HG03378 (cell line): ENCODE results near the gene NTN3.
"Not testable (repeated sequence)": the region's sequence is repeated elsewhere in the genome, so short reads cannot be mapped to it uniquely, and the experiment has no call there.

ENCODE experiments used
- ATAC-seq: cut with Tn5 transposase; IDR thresholded peaks from one replicate; pipeline ENCODE4 v1.9.1; 2021; ENCODE audit warnings: mild to moderate bottlenecking, moderate library complexity; ENCODE audit not compliant: unreplicated experiment

Gene NTN3

GRCh38 chr16:2439598-2439997, 31.5 kb upstream of the NTN3 start:
- no peak for ATAC-seq

GRCh38 chr16:2441143-2441804, 29.8 kb upstream of the NTN3 start:
- ATAC-seq, result not testable (repeated sequence)

GRCh38 chr16:2443555-2443954, 27.5 kb upstream of the NTN3 start:
- ATAC-seq, result no peak

- no peak for ATAC-seq
Observed at GRCh38 chr16:2447920-2448583, 23.0 kb upstream of the NTN3 start.

- no peak for ATAC-seq
Observed at GRCh38 chr16:2449118-2449517, 22.0 kb upstream of the NTN3 start.

- ATAC-seq, result no peak
Observed at GRCh38 chr16:2450535-2450934, 20.6 kb upstream of the NTN3 start.

- ATAC-seq, result no peak
Observed at GRCh38 chr16:2450975-2451381, 20.1 kb upstream of the NTN3 start.

GRCh38 chr16:2451851-2452320, 19.2 kb upstream of the NTN3 start:
- no peak for ATAC-seq

- no peak for ATAC-seq
Observed at GRCh38 chr16:2452650-2453049, 18.4 kb upstream of the NTN3 start.

- ATAC-seq, result no peak
Observed at GRCh38 chr16:2455081-2455845, 15.8 kb upstream of the NTN3 start.

GRCh38 chr16:2456551-2457153, 14.4 kb upstream of the NTN3 start:
- ATAC-seq, result no peak

GRCh38 chr16:2457267-2457666, 13.8 kb upstream of the NTN3 start:
- ATAC-seq, result no peak

- ATAC-seq, result no peak
Observed at GRCh38 chr16:2457946-2458345, 13.2 kb upstream of the NTN3 start.

- ATAC-seq, result no peak
Observed at GRCh38 chr16:2458887-2459646, 12.0 kb upstream of the NTN3 start.

- ATAC-seq, result peak; percentile 69
Observed at GRCh38 chr16:2459647-2460390, 11.3 kb upstream of the NTN3 start, which contains the start of gene TEDC2. Gene TEDC2, plus strand, starts transcription at chr16:2460109. Its CDS starts 36 bp downstream, at chr16:2460145.

GRCh38 chr16:2460391-2460713, 10.7 kb upstream of the NTN3 start:
- ATAC-seq, result no peak

GRCh38 chr16:2460916-2461315, 10.2 kb upstream of the NTN3 start:
- ATAC-seq, result no peak

GRCh38 chr16:2462031-2462866, 8.8 kb upstream of the NTN3 start:
- no peak for ATAC-seq

- no peak for ATAC-seq
Observed at GRCh38 chr16:2464333-2464732, 6.8 kb upstream of the NTN3 start.
